GM12864 (cell line): ENCODE data around the gene TSPAN14.

Experiments used
- DNase-seq: peaks from one replicate; pipeline ENCODE4 v3.0.0-alpha.2; 2011; ENCODE audit warnings: low read depth
- H3K4me3 ChIP-seq: 2 replicates; pipeline ENCODE4 v1.5.1; 2011; ENCODE audit warnings: mild to moderate bottlenecking, low read depth, low read length, control low read depth
- CTCF ChIP-seq: IDR thresholded peaks from 2 replicates; pipeline ENCODE4 v1.5.1; 2011; ENCODE audit warnings: low read depth, mild to moderate bottlenecking, moderate library complexity, low read length, control low read depth, inconsistent platforms; ENCODE audit errors: missing control alignments

The TSPAN14 gene

GRCh38 chr10:80487791-80488538 is 33.9 kb downstream of the TSPAN14 start:
- no peak for TF ChIP-seq CTCF
- no peak for DNase-seq
- H3K4me3 ChIP-seq: no peak overlapping the region

GRCh38 chr10:80488539-80489066 is 34.5 kb downstream of the TSPAN14 start:
- H3K4me3 ChIP-seq: no peak overlapping the region
- no peak for DNase-seq
- TF ChIP-seq CTCF: no peak

DNA sequence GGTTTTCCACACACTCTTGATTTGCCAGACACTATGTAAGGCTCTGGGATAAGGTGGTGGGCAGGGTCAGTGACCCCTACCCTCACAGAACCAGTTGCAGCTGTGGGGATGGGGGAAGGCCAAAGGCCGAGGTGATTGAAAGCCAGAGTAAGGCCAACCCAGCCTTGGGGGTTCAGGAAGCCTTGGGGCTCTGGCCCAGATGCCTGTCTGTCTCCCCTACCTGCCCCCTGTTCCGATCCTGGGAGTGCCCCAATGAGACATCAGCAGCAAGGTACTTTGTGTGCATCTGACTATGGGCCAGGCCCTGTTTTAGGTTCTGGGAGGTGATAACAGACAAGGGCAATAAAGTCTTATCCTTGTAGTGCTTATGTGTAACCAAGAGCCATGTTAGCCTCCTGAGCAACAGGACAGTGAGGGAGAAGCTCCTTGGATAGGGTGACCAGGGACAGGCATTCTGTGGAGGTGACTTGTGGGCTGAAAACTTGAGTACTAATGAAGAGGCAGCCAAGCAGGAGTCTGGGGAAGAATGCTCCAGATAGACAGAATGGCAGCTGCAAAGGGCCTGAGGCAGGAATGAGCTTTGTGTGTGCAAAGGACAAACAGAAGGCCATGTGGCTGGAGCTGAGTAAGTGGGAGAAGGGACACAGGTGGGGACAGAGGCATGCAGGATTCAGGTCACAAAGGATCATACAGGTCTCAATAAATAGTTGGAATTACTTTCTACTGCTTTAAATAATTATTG is 35.4 kb downstream of the TSPAN14 start:
- no peak for DNase-seq
- no peak overlapping the region for H3K4me3 ChIP-seq
- no peak for TF ChIP-seq CTCF

DNA sequence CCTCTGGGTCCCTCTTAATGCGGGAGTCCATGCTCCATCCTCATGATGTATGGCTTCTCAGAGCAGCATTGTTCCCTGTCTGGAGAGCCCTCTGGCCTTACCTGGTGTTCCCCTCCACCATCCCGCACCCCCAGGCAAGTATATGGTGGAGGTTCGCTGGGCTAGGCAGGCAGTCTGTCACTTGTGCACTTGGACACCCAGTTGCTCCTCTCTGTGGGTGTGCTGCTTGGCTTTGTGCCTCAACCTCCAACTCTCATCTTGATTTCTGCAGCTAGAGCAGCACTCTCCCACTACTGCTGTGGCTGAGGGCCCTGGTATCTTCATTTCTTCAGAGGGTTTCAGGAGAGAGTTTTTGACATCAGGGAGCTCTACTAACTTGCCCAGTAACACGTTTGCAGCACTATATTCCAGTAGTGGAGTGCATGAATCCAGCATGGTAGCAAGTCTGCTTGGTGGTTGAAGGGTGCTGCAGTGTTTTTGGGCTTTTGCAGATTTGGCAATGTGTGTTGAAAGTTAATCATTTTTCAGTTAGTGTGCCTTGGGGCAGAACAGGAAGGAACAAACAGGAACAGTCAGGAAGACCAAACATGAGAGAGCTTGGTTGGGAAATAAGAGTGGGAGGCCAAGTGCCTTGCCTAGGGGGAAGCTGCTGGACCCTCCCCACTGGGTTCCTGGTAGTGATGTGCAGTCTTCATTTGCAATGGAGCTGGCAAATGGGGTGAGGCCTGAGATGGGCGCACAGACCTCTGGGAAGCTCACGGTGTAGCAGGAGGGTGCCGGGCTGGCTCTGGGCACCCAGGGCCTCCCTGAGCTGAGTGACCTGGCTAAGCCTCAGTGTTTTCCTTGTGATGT is 37.4 kb downstream of the TSPAN14 start:
- H3K4me3 ChIP-seq: no peak overlapping the region
- TF ChIP-seq CTCF: no peak
- DNase-seq: no peak

DNA sequence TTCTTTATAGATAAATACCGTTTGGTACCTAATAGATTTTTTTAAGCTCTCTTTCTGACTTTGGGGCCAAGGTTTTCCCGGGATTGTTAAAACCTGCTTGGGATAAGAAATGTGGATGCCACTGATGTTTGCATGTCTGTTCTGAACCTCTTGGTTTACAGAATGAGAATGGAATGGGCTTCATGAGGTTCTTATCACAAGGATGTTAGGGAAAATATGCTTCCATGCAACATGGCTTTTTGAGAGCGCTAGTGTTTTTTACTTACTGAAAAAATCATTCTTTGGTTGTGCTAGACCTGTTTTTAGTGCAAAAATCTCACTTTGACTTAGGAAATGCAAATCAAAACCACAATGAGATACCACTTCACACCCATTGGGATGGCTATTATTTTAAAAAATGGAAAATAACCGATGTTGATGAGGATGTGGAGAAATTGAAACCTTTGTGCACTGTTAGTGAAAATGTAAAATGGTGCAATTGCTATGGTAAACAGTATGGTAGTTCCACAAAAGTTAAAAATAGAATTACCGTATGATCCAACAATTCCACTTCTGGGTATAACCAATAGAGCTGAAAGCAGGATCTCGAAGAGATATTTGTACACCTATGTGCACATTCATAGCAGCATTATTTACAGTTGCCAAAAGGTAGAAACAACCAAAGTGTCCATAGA is 38.9 kb downstream of the TSPAN14 start:
- H3K4me3 ChIP-seq: no peak overlapping the region
- DNase-seq: no peak
- no peak for TF ChIP-seq CTCF

DNA sequence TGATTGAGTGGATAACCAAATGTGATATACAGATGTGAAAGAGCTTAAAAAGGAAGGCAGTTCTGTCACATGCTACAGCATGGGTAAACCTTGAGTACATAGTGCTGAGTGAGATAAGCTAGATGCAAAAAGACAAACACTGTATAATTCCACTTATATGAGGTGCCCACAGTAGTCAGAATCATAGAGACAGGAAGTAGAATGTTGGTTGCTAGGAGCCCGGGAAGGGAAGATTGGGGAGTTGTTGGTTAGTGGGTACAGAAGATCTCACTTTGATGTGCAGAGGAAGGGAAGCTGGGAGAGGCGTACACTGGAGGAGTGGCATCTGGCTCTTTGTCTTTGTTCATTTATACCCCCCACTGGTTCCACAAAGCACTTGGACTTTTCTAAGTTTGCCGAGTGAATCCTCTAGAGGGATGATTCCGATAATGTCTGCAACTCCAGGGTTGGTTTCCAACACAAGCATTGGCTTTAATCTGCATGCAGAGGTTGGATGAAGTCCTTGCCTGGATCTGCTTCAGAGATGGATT is 39.5 kb downstream of the TSPAN14 start:
- no peak for DNase-seq
- TF ChIP-seq CTCF: no peak

More for the DNA sequence above, 39.5 kb downstream of the TSPAN14 start:
- no peak overlapping the region for H3K4me3 ChIP-seq
